ENCODE measurements around the gene NPTN.
A peak's percentile ranks its signal among the peaks of the same experiment; 100 is the strongest.

NPTN gene

GRCh38 chr15:73518876-73519733 lies 114.1 kb downstream of the NPTN start:
- no peak for DNase-seq
- peaks cover 4% of the 10 kb centered on the region for H3K9me3 Mint-ChIP-seq
- H3K27me3 Mint-ChIP-seq (ENCODE audit: low read depth, poor library complexity) = peaks cover 7% of the 10 kb centered on the region
- no peak overlapping the region for H3K27ac Mint-ChIP-seq
- H3K36me3 Mint-ChIP-seq (ENCODE audit: low read depth) = no peaks in the 10 kb centered on the region
- no peak for TF ChIP-seq CTCF (IDR thresholded peaks at IDR 0.05)
- H3K4me1 Mint-ChIP-seq = peaks cover 38% of the 10 kb centered on the region
- H3K4me3 Mint-ChIP-seq = no peak overlapping the region

GRCh38 chr15:73518180-73518862 lies 114.9 kb downstream of the NPTN start:
- Mint-ChIP-seq H3K27me3 (ENCODE audit: low read depth, poor library complexity) (peaks cover 4% of the 10 kb centered on the region), H3K27ac (peak overlapping the region; percentile 50), H3K4me3 (no peak overlapping the region), H3K9me3 (peaks cover 4% of the 10 kb centered on the region), H3K4me1 (peaks cover 38% of the 10 kb centered on the region), H3K36me3 (ENCODE audit: low read depth) (no peaks in the 10 kb centered on the region)
- no peak for DNase-seq
- TF ChIP-seq CTCF (IDR thresholded peaks at IDR 0.05) = no peak

- DNase-seq = no peak
- H3K27ac Mint-ChIP-seq = peak overlapping the region; percentile 11
- TF ChIP-seq CTCF (IDR thresholded peaks at IDR 0.05) = no peak
- H3K4me1 Mint-ChIP-seq = peaks cover 38% of the 10 kb centered on the region
- H3K4me3 Mint-ChIP-seq = no peak overlapping the region
- H3K27me3 Mint-ChIP-seq (ENCODE audit: low read depth, poor library complexity) = no peaks in the 10 kb centered on the region
- no peaks in the 10 kb centered on the region for H3K36me3 Mint-ChIP-seq (ENCODE audit: low read depth)
- H3K9me3 Mint-ChIP-seq = peaks cover 4% of the 10 kb centered on the region
These were observed 115.6 kb downstream of the NPTN start for GRCh38 chr15:73517566-73517965.

GRCh38 chr15:73515527-73515926 lies 117.7 kb downstream of the NPTN start:
- no peak for TF ChIP-seq CTCF (IDR thresholded peaks at IDR 0.05)
- Mint-ChIP-seq H3K4me3 (no peak overlapping the region), H3K9me3 (peaks cover 4% of the 10 kb centered on the region), H3K27me3 (ENCODE audit: low read depth, poor library complexity) (no peaks in the 10 kb centered on the region), H3K36me3 (ENCODE audit: low read depth) (no peaks in the 10 kb centered on the region), H3K27ac (no peak overlapping the region), H3K4me1 (peaks cover 38% of the 10 kb centered on the region)
- no peak for DNase-seq

All from nephron progenitor cell (in vitro differentiated cells).